IPS-18c (cell line): ENCODE measurements around the gene RARB.

ENCODE experiments used
- H3K4me3 ChIP-seq: 2 replicates; pipeline ENCODE4 v1.7.0; 2013; ENCODE audit warnings: low read depth, mild to moderate bottlenecking, low read length, moderate library complexity; ENCODE audit not compliant: insufficient read depth
- H3K9me3 ChIP-seq: one replicate; pipeline ENCODE4 v1.6.1; 2013; ENCODE audit warnings: mild to moderate bottlenecking, low read length, moderate library complexity; ENCODE audit not compliant: control insufficient read depth, insufficient read depth

Gene RARB

DNA sequence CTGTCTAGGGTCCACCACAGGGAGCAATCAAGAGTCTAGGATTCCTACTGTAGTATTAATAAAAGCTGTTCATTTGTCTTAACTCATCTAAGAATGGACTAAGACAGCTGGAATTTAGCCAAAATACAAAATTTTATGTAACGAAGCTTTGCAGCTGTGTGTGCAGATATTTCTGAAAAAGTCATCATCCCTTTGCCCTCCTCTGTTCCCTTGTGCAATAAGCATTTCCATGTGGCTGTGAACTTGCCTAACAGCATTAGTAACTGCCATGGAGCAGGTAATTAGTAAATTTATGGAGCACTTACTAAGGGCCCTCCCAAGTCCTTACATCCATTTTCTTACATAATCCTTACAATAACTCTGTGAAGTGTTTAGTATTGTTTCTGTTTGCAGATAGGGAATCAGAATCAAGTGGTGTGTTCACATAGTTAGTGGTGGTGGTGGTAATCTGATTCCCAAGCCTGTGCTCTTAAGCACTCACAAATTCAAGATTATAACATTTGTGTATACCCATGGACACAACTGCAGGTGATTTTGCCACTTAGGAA, 114.5 kb downstream of the RARB start:
- Histone ChIP-seq H3K9me3 (no peaks in the 10 kb centered on the region), H3K4me3 (no peak overlapping the region)

DNA sequence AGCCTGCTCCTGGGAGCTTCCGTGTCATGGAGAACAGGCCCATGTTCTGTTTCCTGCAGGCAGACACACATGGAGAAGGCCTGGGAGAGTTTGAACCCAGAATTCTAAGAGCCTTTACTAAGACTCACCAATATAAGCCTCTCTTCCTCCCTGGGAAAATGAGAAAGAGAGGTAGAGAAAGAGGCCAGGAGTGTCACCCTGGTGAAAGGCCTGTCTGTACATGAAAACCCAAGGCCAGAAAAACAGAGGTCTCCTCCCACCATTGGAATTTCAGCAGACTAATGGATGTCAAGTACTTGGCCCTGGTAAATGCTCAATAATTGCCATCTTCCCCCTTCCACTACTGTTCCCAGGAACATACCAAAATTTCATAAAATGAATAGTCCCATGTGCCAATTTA, 119.0 kb downstream of the RARB start:
- H3K9me3 ChIP-seq: no peaks in the 10 kb centered on the region
- H3K4me3 ChIP-seq: no peak overlapping the region

DNA sequence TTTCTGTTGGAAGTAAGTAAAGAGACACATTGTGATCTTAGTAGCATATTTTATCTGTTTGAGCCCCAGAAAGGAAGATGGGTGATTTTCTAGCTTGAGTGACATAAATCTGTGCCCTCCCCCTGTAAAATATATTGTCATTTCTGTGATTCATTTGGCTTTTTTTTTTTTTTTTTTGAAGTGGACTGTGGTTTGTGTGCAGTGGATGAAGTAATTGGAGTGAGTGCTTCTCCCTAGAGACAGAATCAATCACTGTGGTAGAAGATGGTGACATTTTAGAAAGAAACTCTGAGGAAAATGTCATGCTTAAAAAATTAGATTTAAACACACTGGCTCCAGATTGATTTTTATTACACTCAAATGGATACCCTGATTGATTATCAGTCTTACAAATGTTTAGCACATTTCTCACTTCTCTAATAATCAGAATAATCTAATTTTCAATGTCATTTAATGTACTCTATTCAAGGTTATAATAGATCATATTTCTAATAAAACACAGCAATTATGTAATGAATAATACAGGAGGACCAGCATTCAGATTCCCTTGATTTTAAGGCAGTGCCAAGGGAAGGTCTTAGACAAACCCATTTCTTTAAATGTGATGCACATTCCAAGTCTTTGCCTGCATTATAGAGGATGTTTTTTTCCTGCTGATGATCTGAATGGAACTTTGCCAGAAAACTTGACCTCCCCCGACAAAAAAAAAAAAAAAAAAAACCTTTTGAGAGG, 120.0 kb downstream of the RARB start:
- peaks cover 1% of the 10 kb centered on the region for H3K9me3 ChIP-seq
- no peak overlapping the region for H3K4me3 ChIP-seq

DNA sequence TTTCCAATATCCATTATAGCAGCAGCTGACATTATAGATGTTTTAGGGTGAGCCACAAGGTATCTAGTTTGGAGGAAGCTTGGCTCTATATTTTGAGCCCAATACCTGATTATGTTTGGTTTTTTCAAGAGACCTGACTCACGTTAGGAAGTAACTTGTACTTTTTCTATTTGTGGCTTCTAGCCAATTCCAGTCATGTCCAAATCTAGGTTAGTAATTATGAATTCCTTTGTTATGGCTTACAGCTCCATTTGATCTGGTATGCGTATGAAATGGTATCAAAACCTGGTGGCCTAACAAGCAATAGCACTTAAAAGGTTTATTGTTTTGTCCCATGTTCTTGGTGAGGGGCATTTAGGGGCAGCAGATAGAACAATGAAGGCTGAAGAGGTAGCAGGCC, 120.8 kb downstream of the RARB start:
- H3K9me3 ChIP-seq: peaks cover 2% of the 10 kb centered on the region
- no peak overlapping the region for H3K4me3 ChIP-seq

DNA sequence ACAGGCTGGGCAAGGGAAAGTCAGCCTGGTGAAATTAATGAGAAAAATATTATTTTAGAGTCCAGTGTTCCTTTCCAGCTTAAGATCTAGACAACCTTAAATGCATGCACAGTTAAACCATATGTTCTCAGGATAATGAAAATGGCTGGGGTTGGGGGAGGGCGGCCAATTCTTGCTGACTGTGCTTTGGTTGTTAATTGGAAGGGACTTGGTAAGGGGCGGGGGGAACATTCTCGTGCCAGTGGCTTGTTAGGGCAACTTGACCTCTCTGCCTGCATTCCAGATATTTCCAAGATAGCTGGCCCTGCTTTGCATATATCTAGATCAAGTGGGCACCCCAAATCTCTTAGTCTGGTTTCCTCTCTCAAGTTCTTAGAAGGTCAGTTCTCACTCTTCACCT, 124.2 kb downstream of the RARB start:
- H3K9me3 ChIP-seq: peaks cover 2% of the 10 kb centered on the region
- H3K4me3 ChIP-seq: no peak overlapping the region

DNA sequence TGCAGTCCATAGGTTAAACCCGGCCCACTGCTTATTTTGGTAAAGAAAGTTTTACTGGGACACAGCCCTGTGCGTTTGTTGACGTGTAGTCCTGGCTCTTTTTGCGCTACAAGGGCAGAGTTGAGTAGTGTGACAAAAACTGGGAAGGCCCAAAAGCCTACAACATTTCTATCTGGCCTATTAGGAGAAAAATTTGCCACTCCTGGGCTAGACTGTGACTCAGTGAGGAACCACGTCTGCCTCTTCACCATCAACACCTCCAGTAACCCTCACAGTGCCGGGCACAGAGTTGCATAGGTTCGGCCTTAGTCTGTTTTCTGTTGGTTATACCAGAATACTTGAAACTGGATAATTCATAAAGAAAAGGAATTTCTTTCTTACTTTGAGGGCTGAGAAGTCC, 126.3 kb downstream of the RARB start:
- peaks cover 2% of the 10 kb centered on the region for H3K9me3 ChIP-seq

DNA sequence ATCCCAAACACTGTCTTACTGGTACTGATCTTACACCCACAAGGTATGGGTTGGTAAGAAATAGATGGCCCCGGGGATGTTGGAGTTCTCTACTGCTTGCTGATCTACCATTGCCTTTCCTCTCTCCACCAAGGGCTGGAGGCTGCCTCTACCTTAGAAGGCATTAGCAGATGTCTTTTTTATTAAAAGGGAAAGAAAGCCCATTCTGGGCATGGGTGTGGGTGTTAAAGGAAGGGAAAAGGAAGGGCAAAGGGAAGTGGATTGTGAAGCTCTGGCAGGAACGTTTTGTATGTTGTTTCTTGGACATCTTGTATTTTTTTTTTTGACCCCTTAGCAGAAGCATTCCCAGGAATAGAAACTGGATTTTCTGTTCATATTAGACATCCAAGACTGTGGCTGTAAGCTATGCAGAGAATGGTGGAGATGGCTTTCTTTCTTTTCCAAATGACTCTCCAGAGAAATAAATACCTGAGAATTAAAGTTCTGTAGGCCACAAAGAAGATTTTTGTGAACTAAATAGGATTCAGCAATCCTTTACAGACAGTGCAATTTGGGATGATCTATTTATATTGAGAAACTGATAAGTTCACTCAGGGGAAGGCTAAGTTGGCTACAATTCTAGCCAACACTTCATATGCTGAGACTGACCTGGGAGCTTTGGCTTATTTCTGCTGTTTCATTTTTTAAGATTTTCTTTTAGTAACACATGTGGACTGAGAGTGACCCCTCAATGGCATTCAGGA, 127.8 kb downstream of the RARB start:
- Histone ChIP-seq H3K9me3 (peaks cover 2% of the 10 kb centered on the region), H3K4me3 (no peak overlapping the region)

More for the DNA sequence above, 126.3 kb downstream of the RARB start:
- no peak overlapping the region for H3K4me3 ChIP-seq

DNA sequence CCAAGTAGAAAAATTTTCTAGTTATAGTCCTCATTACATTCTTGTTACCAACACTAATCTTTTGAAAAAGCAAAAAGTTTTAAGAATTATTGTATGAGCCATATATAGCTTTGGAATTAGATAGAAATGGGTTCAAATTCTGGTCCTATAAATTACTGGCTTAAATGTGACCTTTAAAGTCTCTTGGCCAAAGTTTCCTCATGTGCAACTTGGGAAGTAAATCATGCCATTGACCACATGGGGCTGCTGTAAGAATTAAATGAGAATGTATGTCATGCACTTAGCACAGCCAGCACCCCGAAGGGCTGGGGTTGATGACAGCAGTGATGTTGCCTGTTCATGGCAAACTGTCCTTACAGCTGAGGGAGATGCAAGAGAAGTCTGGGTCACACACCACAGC, 128.4 kb downstream of the RARB start:
- no peak overlapping the region for H3K4me3 ChIP-seq
- peaks cover 2% of the 10 kb centered on the region for H3K9me3 ChIP-seq

DNA sequence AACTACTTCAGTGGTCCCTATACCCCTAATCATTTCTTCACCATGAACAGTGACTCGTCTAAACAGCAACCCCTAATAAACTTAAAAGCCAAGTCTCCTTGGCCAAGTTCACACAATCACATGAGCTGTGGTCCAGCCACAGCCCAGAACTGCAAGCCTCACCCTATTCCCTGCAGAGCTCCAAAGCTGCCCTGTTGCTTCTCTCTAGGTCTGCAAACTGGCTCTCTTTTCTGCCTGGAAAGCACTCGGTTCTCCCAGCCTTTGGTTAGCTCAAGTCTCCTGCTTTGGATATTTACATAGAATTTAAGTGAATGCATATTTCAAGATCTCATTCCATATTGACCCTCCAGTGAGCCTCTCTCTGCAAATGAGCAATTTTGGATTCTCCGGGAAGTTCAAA, 129.6 kb downstream of the RARB start:
- Histone ChIP-seq H3K9me3 (peaks cover 2% of the 10 kb centered on the region), H3K4me3 (no peak overlapping the region)

DNA sequence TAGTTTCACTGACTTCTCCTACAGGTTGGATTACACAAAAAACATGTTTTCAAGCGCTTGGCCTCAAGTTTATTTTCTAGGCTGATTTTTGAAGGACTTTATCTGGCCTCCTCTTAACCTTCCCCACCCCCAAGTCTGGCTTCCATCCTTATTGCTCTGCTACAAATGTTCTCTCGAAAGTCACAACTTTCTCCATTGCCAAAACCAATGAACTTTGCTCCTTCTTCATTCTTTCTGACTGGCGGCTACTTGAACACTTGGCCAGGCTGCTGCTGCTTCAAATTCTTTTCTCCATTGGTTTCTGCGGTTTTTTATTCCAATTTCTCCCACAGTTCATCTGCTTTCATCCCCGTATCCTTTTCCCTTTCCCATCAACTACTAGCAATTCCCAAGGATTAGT, 130.1 kb downstream of the RARB start:
- Histone ChIP-seq H3K9me3 (peaks cover under 1% of the 10 kb centered on the region), H3K4me3 (no peak overlapping the region)

DNA sequence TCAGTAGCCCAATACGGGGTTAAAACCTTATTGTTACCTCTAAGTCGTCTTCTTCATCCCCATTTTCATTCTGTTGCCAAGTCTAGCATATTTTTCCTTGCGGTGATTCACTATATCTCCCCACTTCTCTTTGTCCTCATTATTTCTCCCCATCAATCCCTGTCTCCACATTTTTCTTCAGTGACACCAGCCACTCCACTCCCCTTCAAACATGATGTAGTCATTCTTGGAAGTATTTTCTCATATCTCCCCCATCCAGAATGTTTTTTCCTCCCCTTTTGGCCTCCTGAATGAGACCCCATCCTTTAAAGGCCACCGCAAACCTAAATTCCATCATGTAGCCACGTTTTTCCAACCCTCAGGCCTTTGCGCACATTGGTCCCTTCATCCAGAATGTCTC, 130.7 kb downstream of the RARB start:
- Histone ChIP-seq H3K9me3 (no peaks in the 10 kb centered on the region), H3K4me3 (no peak overlapping the region)

DNA sequence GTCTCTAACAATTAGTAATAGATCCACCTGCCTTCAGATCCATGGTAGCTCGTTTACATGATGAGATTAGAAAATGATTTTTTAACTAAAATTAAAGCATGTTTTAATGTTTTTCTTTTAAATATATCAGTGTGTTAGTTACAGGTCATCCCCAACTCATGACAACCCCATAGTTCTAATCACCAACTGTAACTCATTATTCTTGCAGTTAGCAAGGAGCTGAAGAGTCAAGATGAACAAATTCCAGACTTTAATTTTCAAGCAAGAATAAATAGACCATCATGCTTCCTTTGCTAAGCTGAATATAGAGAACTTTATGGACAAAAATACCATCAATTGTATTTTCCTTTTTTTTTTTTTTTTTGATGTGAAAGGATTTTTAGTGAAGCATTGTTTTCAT, 135.5 kb downstream of the RARB start:
- no peak overlapping the region for H3K4me3 ChIP-seq
- H3K9me3 ChIP-seq: no peaks in the 10 kb centered on the region

DNA sequence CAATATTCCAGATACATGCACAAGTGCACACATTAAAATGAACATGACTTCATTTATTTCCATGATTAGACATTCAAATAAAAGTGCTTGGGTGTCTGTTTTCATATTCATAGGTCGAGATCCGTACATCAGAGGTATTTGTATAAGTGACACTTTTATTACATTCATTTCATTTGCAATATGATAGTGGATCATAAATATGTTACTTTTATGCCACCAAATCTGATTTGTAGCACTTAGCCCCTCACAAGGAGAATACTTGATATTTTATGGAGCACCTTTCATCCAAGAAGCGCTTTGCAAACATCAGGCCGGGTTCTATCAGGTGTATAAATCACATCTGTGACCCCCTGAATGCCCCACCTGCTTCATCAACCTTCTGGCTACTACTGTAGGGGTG, 136.0 kb downstream of the RARB start:
- H3K4me3 ChIP-seq: no peak overlapping the region
- no peaks in the 10 kb centered on the region for H3K9me3 ChIP-seq

DNA sequence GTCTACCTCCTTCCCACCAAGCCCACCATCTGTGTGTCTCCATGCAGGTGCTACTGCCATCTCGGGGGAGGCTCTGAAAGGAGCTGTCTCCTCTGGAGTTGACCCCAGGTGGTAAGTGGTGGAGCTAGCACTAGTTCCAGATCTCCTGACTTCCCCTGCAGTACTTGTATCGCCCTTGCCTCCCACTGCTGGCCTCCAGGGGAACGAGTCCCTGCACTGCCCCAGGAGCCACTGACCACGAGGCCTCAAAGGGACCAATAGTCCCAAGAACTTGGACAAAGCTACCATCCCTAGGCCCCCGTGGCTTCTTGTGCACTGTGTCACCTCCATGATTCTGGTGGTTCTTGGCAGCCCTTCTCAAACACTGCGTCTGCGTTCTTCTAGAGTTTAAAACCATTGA, 137.7 kb downstream of the RARB start:
- Histone ChIP-seq H3K4me3 (no peak overlapping the region), H3K9me3 (no peaks in the 10 kb centered on the region)

DNA sequence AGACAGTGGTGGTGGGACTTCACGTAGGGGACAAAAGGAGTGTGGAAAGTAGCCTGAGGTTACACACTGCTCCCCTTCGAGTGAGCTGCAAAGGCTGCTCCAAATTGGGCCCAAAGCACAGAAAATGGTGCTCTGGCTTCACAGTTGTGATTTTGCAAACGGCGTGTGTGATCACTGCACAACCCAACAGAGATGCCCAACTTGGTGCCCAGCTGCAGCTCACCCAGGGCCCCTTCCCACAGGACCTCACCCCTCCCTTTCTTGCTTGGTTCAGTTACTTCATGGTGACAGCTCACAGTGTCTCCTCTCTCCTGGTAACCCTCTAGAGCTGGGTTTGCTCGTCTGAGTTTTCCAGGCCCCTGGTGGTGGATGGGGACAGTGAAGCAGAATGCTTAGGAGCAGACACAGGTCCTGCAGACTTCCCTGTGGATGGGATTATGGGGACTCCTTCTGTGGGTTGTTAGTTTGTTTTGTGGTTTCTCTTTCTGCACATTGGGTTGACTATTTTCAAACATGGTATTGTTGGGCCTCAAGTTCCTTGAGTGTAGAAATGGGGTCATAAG, 138.4 kb downstream of the RARB start:
- H3K4me3 ChIP-seq: no peak overlapping the region

DNA sequence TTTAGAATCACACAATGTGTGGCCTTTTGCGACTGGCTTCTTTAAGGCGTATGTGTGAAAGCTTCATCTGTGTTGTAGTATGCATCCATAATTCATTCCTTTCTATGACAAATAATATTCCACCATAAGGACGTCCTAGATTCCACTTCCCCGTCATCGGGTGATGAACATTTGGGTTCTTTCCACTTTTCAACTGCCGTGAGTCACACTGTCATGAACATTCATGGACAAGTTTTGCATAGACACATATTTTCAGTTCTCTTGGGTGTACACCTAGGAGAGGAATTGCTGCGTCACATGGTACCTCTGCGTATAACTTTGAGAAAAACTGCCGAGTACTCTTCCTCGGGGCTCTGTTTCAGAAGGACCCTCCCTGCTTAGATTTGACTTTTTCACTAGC, 139.3 kb downstream of the RARB start:
- Histone ChIP-seq H3K9me3 (no peaks in the 10 kb centered on the region), H3K4me3 (no peak overlapping the region)

More for the DNA sequence above, 138.4 kb downstream of the RARB start:
- no peaks in the 10 kb centered on the region for H3K9me3 ChIP-seq

DNA sequence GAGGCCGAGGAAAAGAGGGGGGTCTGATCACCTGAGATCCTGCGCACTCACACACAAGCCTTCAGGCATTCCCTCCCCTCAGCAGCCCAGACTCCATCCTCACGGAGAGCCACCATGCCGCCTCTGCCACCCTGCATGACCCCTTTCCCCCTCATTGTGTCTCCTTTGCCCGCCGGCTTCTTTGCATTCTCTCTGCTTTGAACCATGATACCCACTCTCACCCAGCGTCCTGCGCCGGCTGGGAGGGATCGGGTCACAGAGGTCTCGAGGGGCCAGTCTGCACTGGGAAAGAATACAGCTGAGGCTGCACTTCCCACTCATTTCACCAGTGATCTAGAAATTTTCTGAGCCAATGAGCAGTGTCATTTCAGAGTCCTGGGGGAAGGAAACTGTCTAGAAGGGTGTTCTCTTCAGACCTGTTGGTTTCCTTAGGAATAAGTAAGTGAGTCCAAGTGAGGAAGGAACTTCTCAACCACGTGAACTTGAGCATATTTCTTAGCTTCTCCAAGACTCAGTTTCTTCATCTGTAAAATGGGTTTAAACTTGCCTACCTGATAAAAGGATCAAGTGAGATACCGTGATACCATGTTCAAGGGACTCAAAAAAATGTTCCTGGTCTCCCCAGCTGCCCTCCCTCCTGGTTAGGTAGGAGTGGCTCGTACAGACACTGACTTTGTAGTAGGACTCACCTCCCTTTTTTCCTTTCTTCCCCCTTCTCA, 139.9 kb downstream of the RARB start:
- Histone ChIP-seq H3K4me3 (no peak overlapping the region; the same call in 1 of the 2 replicates), H3K9me3 (no peaks in the 10 kb centered on the region)
